Mesangial cell (primary cell): ENCODE results near the gene NELL1. TPM values are rescaled to one million over a fixed set of nuclear protein-coding genes. Genes with fewer than 3 reads are reported as not detected.

Experiments used
- total RNA-seq: library from RNA; depleted of rRNA; stranded (reverse); fragments of >200 nt; gene quantifications from 2 replicates; pipeline ENCODE4 v1.2.3, GENCODE V29; 2015

The NELL1 gene
- total RNA-seq, result not detected in 2 replicates

GRCh38 chr11:20668844-20669819, at the start of gene NELL1:
NELL1 (plus strand) TSS chr11:20669586.

Other genes with a start within 250 kb of the NELL1 start
- gene SLC6A5, start 70.0 kb upstream of the NELL1 start, total RNA-seq, result not detected in 2 replicates